H1 (cell line): ENCODE results near the gene LCE7A. TPM values are rescaled to one million over a fixed set of nuclear protein-coding genes. Genes with fewer than 3 reads are reported as not detected.

Source experiments
- CTCF ChIA-PET: fragments of 300-600 bp; sonication (Branson Sonifier 250); formaldehyde crosslinking; loops from one replicate; lab custom pipeline; 2021; ENCODE audit not compliant: partially characterized antibody; lab: Charles Lee
- POLR2A ChIA-PET: fragments of 300-600 bp; sonication (Branson Sonifier 250); formaldehyde crosslinking; loops from one replicate; lab custom pipeline; 2021; ENCODE audit warnings: inconsistent platforms; ENCODE audit not compliant: partially characterized antibody; lab: Charles Lee
- DNase-seq, 2 experiments: peaks; one replicate each; pipeline versions ENCODE4 v3.0.0 to v3.0.0-alpha.2; 2010 to 2022; ENCODE audit warnings: low spot score in 2 of 2, low read depth in 1 of 2, mixed read lengths in 1 of 2
- FAIRE-seq: peaks from 2 replicates; lab custom pipeline; 2011; peaks lifted over from hg19 to GRCh38; lab: Jason Lieb, UNC
- H2AFZ ChIP-seq: 2 replicates; pipeline ENCODE4 v1.8.1; 2012; ENCODE audit warnings: low read length, inconsistent platforms
- H2AK5ac ChIP-seq: 2 replicates; pipeline ENCODE4 v1.6.1; 2013; ENCODE audit warnings: low read depth, low read length
- H2BK120ac ChIP-seq: replicated peaks from 2 replicates; pipeline ENCODE3; 2013; ENCODE audit warnings: low read depth, low read length, inconsistent platforms
- H2BK12ac ChIP-seq: 2 replicates; pipeline ENCODE4 v1.6.1; 2013; ENCODE audit warnings: low read depth, low read length
- H2BK15ac ChIP-seq: 2 replicates; pipeline ENCODE4 v1.6.1; 2013; ENCODE audit warnings: low read length
- H2BK20ac ChIP-seq: 2 replicates; pipeline ENCODE4 v1.6.1; 2013; ENCODE audit warnings: low read length
- H2BK5ac ChIP-seq: 2 replicates; pipeline ENCODE4 v1.6.1; 2013; ENCODE audit warnings: low read depth, low read length
- H3K14ac ChIP-seq: 2 replicates; pipeline ENCODE4 v1.6.1; 2013; ENCODE audit warnings: inconsistent platforms; ENCODE audit not compliant: insufficient read length
- H3K18ac ChIP-seq: 2 replicates; pipeline ENCODE4 v1.6.1; 2013; ENCODE audit warnings: low read length; ENCODE audit errors: extremely low read depth
- H3K23ac ChIP-seq: 2 replicates; pipeline ENCODE4 v1.6.1; 2013; ENCODE audit warnings: inconsistent platforms; ENCODE audit not compliant: insufficient read length
- H3K23me2 ChIP-seq: 2 replicates; pipeline ENCODE4 v1.6.1; 2013; ENCODE audit warnings: low read depth, low read length
- H3K27ac ChIP-seq: 2 replicates; pipeline ENCODE4 v1.6.1; 2011; ENCODE audit warnings: low read depth, low read length, inconsistent platforms
- H3K27me3 ChIP-seq, 4 experiments: replicated peaks in 1 of 4; 1 replicate in 1 of 4; 2 replicates in 3 of 4; pipeline versions ENCODE4 v1.6.1 to v1.8.1; 2011 to 2013; ENCODE audit warnings: low read length in 3 of 4, mild to moderate bottlenecking in 3 of 4, inconsistent platforms in 2 of 4, mixed read lengths in 2 of 4, moderate library complexity in 1 of 4; ENCODE audit not compliant: control insufficient read depth in 3 of 4, insufficient read depth in 3 of 4; ENCODE audit errors: extremely low read depth in 1 of 4
- H3K36me3 ChIP-seq, 4 experiments: 2 replicates each; pipeline versions ENCODE4 v1.6.1 to v1.8.1; 2011 to 2013; ENCODE audit warnings: mild to moderate bottlenecking in 4 of 4, low read length in 3 of 4, moderate library complexity in 2 of 4, control low read depth in 1 of 4, inconsistent platforms in 1 of 4; ENCODE audit not compliant: insufficient read depth in 4 of 4, control insufficient read depth in 2 of 4
- H3K4ac ChIP-seq: replicated peaks from 2 replicates; pipeline ENCODE3; 2013; ENCODE audit warnings: low read length, low read depth, mixed read lengths, inconsistent platforms; ENCODE audit not compliant: insufficient read length
- H3K4me1 ChIP-seq, 4 experiments: replicated peaks in 1 of 4; 1 replicate in 1 of 4; 2 replicates in 3 of 4; pipeline versions ENCODE4 v1.6.1 to v1.8.1; 2011 to 2013; ENCODE audit warnings: low read length in 3 of 4, inconsistent platforms in 2 of 4, mixed read lengths in 1 of 4; ENCODE audit not compliant: insufficient read depth in 4 of 4, control insufficient read depth in 3 of 4
- H3K4me2 ChIP-seq, 2 experiments: 2 replicates each; pipeline versions ENCODE4 v1.6.1 to v1.8.1; 2011 to 2013; ENCODE audit warnings: low read depth in 2 of 2, low read length in 2 of 2, control low read depth in 1 of 2, inconsistent platforms in 1 of 2, mild to moderate bottlenecking in 1 of 2; ENCODE audit not compliant: insufficient read depth in 1 of 2
- H3K4me3 ChIP-seq, 4 experiments: fragments of 200-600, 300-600 bp in 1 of 4; sonication (generic), shearing (Covaris generic), sonication (Bioruptor Twin) in 1 of 4; 2 replicates each; pipeline versions ENCODE4 v1.5.1 to v1.8.1; 2011 to 2016; ENCODE audit warnings: low read length in 4 of 4, low read depth in 3 of 4, control low read depth in 2 of 4, inconsistent platforms in 2 of 4, mild to moderate bottlenecking in 2 of 4, mixed read lengths in 1 of 4, moderate library complexity in 1 of 4; ENCODE audit not compliant: insufficient read depth in 2 of 4; ENCODE audit errors: extremely low read depth in 1 of 4
- H3K56ac ChIP-seq: replicated peaks from 2 replicates; pipeline ENCODE3; 2013; ENCODE audit warnings: low read depth, mild to moderate bottlenecking, mixed read lengths, low read length, inconsistent platforms; ENCODE audit not compliant: insufficient read length
- H3K79me1 ChIP-seq: 2 replicates; pipeline ENCODE4 v1.6.1; 2013; ENCODE audit warnings: low read depth, low read length, control low read depth
- H3K79me2 ChIP-seq, 2 experiments: 2 replicates each; pipeline versions ENCODE4 v1.6.1 to v1.8.1; 2012 to 2013; ENCODE audit warnings: low read length in 2 of 2, mild to moderate bottlenecking in 2 of 2, inconsistent platforms in 1 of 2; ENCODE audit not compliant: insufficient read depth in 2 of 2, control insufficient read depth in 1 of 2
- H3K9ac ChIP-seq, 4 experiments: replicated peaks in 1 of 4; 1 replicate in 1 of 4; 2 replicates in 3 of 4; pipeline versions ENCODE4 v1.6.1 to v1.8.1; 2011 to 2013; ENCODE audit warnings: low read depth in 3 of 4, low read length in 3 of 4, control low read depth in 2 of 4, mild to moderate bottlenecking in 2 of 4, moderate library complexity in 2 of 4, inconsistent platforms in 1 of 4; ENCODE audit errors: extremely low read depth in 1 of 4
- H3K9me3 ChIP-seq, 2 experiments: 2 replicates each; pipeline versions ENCODE4 v1.6.1 to v1.8.1; 2012 to 2013; ENCODE audit warnings: mild to moderate bottlenecking in 2 of 2, moderate library complexity in 2 of 2, control low read depth in 1 of 2, inconsistent platforms in 1 of 2, low read depth in 1 of 2, low read length in 1 of 2, mixed read lengths in 1 of 2; ENCODE audit not compliant: insufficient read depth in 2 of 2
- H4K20me1 ChIP-seq, 2 experiments: replicated peaks in 1 of 2; 2 replicates each; pipeline versions ENCODE3 to v1.8.1; 2011 to 2013; ENCODE audit warnings: inconsistent platforms in 2 of 2, low read length in 2 of 2, mild to moderate bottlenecking in 1 of 2; ENCODE audit not compliant: insufficient read depth in 2 of 2, control insufficient read depth in 1 of 2
- H4K5ac ChIP-seq: 2 replicates; pipeline ENCODE4 v1.6.1; 2013; ENCODE audit warnings: low read length, low read depth, mixed read lengths, inconsistent platforms; ENCODE audit not compliant: insufficient read length
- H4K8ac ChIP-seq: 2 replicates; pipeline ENCODE4 v1.8.0; 2013; ENCODE audit warnings: mild to moderate bottlenecking, moderate library complexity, low read length, inconsistent platforms; ENCODE audit not compliant: insufficient read depth; ENCODE audit errors: extremely low read depth
- H4K91ac ChIP-seq: replicated peaks from 2 replicates; pipeline ENCODE3; 2013; ENCODE audit warnings: low read length, mixed read lengths, inconsistent platforms; ENCODE audit not compliant: insufficient read length
- ATF2 ChIP-seq: IDR thresholded peaks from 2 replicates; pipeline ENCODE4 v1.6.1; 2012; ENCODE audit warnings: low read length, inconsistent platforms
- BACH1 ChIP-seq: IDR thresholded peaks from 2 replicates; pipeline ENCODE4 v1.6.1; 2012; ENCODE audit warnings: low read length, improper control_type of control experiment
- BCL11A ChIP-seq, 2 experiments: IDR thresholded peaks; one replicate each; pipeline ENCODE4 v1.6.1; 2011; ENCODE audit warnings: low read depth in 2 of 2, low read length in 2 of 2, mild to moderate bottlenecking in 2 of 2
- CHD2 ChIP-seq: IDR thresholded peaks from 2 replicates; pipeline ENCODE4 v1.6.1; 2012; ENCODE audit warnings: low read length, improper control_type of control experiment
- EGR1 ChIP-seq: IDR thresholded peaks from 2 replicates; pipeline ENCODE4 v1.6.1; 2011; ENCODE audit warnings: low read depth, low read length, borderline replicate concordance
- EP300 ChIP-seq, 2 experiments: IDR thresholded peaks; 1 replicate in 1 of 2; 2 replicates in 1 of 2; pipeline ENCODE4 v1.6.1; 2011 to 2012; ENCODE audit warnings: low read depth in 2 of 2, low read length in 2 of 2, mild to moderate bottlenecking in 2 of 2, borderline replicate concordance in 1 of 2, inconsistent platforms in 1 of 2, moderate library complexity in 1 of 2
- EZH2 ChIP-seq: fragments of 200-600 bp; sonication (generic); IDR thresholded peaks from 2 replicates; pipeline ENCODE4 v1.7.1; 2012; ENCODE audit warnings: low read depth, mild to moderate bottlenecking, moderate library complexity, low read length, inconsistent platforms; ENCODE audit not compliant: severe bottlenecking
- MAX ChIP-seq: IDR thresholded peaks from 2 replicates; pipeline ENCODE4 v1.6.1; 2012; ENCODE audit warnings: inconsistent platforms
- NANOG ChIP-seq: IDR thresholded peaks from 2 replicates; pipeline ENCODE4 v1.6.1; 2011; ENCODE audit warnings: low read length, low read depth, mild to moderate bottlenecking, inconsistent platforms; ENCODE audit not compliant: insufficient read depth, poor library complexity, severe bottlenecking
- POU5F1 ChIP-seq: IDR thresholded peaks from 2 replicates; pipeline ENCODE4 v1.6.1; 2011; ENCODE audit warnings: low read depth, mild to moderate bottlenecking, low read length, moderate library complexity
- RXRA ChIP-seq: IDR thresholded peaks from 2 replicates; pipeline ENCODE4 v1.6.1; 2011; ENCODE audit warnings: low read depth, mild to moderate bottlenecking, low read length, moderate library complexity; ENCODE audit not compliant: insufficient read depth
- SP4 ChIP-seq: IDR thresholded peaks from 2 replicates; pipeline ENCODE4 v1.6.1; 2012; ENCODE audit warnings: low read length, inconsistent platforms
- TEAD4 ChIP-seq: IDR thresholded peaks from 2 replicates; pipeline ENCODE4 v1.6.1; 2012; ENCODE audit warnings: low read depth, low read length, inconsistent platforms, mixed read lengths
- polyA plus RNA-seq, 7 experiments: library from polyadenylated mRNA; depleted of rRNA in 3 of 7; stranded (reverse) in 5 of 7; unstranded in 2 of 7; fragments of >200 nt in 5 of 7; fragments of 200-250 nt in 2 of 7; gene quantifications; 1 replicate in 5 of 7; 2 replicates in 1 of 7; 4 replicates in 1 of 7; pipeline versions ENCODE4 v1.2.1 to v1.2.3, GENCODE V29; 2011 to 2013; ENCODE audit warnings: missing spikeins in 2 of 7, mixed read lengths in 2 of 7
- total RNA-seq: library from RNA; stranded (reverse); fragmentation: NEBNext Ultra II Directional; extraction: Animal tissue kit (Norgen Biotek cat#: 25700); gene quantifications from 2 replicates; pipeline ENCODE4 v1.2.1, GENCODE V29; 2021

The LCE7A gene
- total and polyA plus RNA-seq, 2 of the 8 experiments (the other 6 are each of a cell fraction or from before 2014, with no cell fraction given) = not detected

DNA sequence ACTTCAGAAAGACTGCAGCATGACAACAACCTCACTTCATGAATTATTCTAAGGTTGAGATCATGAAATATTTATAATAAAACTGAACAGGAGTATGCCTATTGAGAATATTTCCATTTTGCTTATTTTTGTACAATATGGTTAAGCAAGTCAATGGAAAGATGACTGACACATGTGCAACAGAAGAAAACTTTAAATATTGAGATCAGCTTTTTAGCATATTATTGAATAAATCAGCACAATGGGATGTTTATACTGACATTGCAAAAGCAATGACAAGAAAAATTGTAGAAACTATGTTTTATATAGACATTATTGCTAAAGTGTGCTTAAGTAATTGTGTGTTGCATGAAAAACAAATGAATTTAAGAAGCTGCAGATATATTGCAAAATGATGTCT, 4.6 kb downstream of the LCE7A start:
- H3K4me1 ChIP-seq = no peaks in the 10 kb centered on the region
- no peak overlapping the region for H4K8ac ChIP-seq
- no peak overlapping the region for H3K4me3 ChIP-seq
- H4K5ac ChIP-seq = no peak overlapping the region
- no peaks in the 10 kb centered on the region for H3K27me3 ChIP-seq
- H3K4ac ChIP-seq = no peak overlapping the region
- no peaks in the 10 kb centered on the region for H3K36me3 ChIP-seq
- DNase-seq (no peak), FAIRE-seq (no peak)
- no peaks in the 10 kb centered on the region for H3K79me1 ChIP-seq
- no peak overlapping the region for H3K27ac ChIP-seq
- H3K18ac ChIP-seq = no peak overlapping the region
- H2AK5ac ChIP-seq = no peak overlapping the region
- no peak overlapping the region for H2BK5ac ChIP-seq
- ChIA-PET POLR2A (no interaction called here), CTCF (interaction anchor here (2.5 kb wide), 1 partner anchor 328 kb away, joined by 9 read pairs; no protein-coding TSS in a partner anchor)
- no peak overlapping the region for H3K9ac ChIP-seq
- H3K23ac ChIP-seq = no peak overlapping the region
- no peak overlapping the region for H2BK20ac ChIP-seq
- H2BK12ac ChIP-seq = no peak overlapping the region
- no peaks in the 10 kb centered on the region for H3K23me2 ChIP-seq
- no peak for TF ChIP-seq BACH1
- no peak for TF ChIP-seq EZH2
- no peak for TF ChIP-seq EGR1
- no peak for TF ChIP-seq BCL11A (IDR thresholded peaks at IDR 0.05; ENCODE audit: low read depth in 2 of 2, low read length in 2 of 2)
- TF ChIP-seq SP4 = no peak
- no peak for TF ChIP-seq TEAD4
- TF ChIP-seq RXRA = no peak
- no peak for TF ChIP-seq ATF2
- no peak for TF ChIP-seq MAX
- TF ChIP-seq EP300 (IDR thresholded peaks at IDR 0.05; ENCODE audit: borderline replicate concordance in 1 of 2, low read depth in 2 of 2, low read length in 2 of 2) = no peak
- TF ChIP-seq CHD2 = no peak
- TF ChIP-seq POU5F1 = no peak
- TF ChIP-seq NANOG = no peak
- H2BK120ac ChIP-seq = no peak overlapping the region
- peaks cover 39 to 53% of the 10 kb centered on the region in 2 experiments for H3K9me3 ChIP-seq
- H3K56ac ChIP-seq = no peak overlapping the region
- no peak overlapping the region for H4K91ac ChIP-seq
- no peak overlapping the region for H3K4me2 ChIP-seq
- H3K14ac ChIP-seq = no peak overlapping the region
- no peak overlapping the region for H2BK15ac ChIP-seq
- H3K79me2 ChIP-seq = no peaks in the 10 kb centered on the region
- H4K20me1 ChIP-seq = no peaks in the 10 kb centered on the region
- H2AFZ ChIP-seq = no peak overlapping the region
